CD4-positive, alpha-beta T cell (primary cell): ENCODE measurements around the gene RINL. TPM values are rescaled to one million over a fixed set of nuclear protein-coding genes. Genes with fewer than 3 reads are reported as not detected.

Experiments
- ATAC-seq: fragments of 200-7000 bp; cut with Tn5 transposase; one replicate; pipeline ENCODE4 v1.10.0; 2022; ENCODE audit warnings: mild to moderate bottlenecking; ENCODE audit not compliant: poor library complexity
- CTCF ChIA-PET: fragments of 350-600 bp; sonication (Branson Sonifier 250); formaldehyde crosslinking; loops from one replicate; lab custom pipeline; 2021; ENCODE audit warnings: antibody characterized with exemption, inconsistent platforms; lab: Charles Lee
- POLR2A ChIA-PET: fragments of 350-600 bp; sonication (Branson Sonifier 250); formaldehyde crosslinking; loops from one replicate; lab custom pipeline; 2021; ENCODE audit warnings: antibody characterized with exemption, inconsistent platforms; lab: Charles Lee
- DNase-seq, 14 experiments: peaks; one replicate each; pipeline ENCODE4 v3.0.0-alpha.2; 2013 to 2020; ENCODE audit warnings: mixed read lengths in 2 of 14
- H3K27ac ChIP-seq, 2 donors: one replicate each; pipeline versions ENCODE4 v1.5.1 to v1.7.0; 2013; ENCODE audit warnings: low read length in 2 of 2, low read depth in 1 of 2, mild to moderate bottlenecking in 1 of 2
- H3K27me3 ChIP-seq, 2 experiments: 1 replicate in 1 of 2; 2 replicates in 1 of 2; pipeline versions ENCODE4 v1.6.1 to v1.7.0; 2013; ENCODE audit warnings: low read length in 2 of 2, control low read depth in 1 of 2, mild to moderate bottlenecking in 1 of 2, moderate library complexity in 1 of 2; ENCODE audit not compliant: insufficient read depth in 2 of 2, control insufficient read depth in 1 of 2
- H3K36me3 ChIP-seq: one replicate; pipeline ENCODE4 v1.6.1; 2013; ENCODE audit warnings: low read length, control low read depth; ENCODE audit not compliant: insufficient read depth
- H3K4me1 ChIP-seq: one replicate; pipeline ENCODE4 v1.6.1; 2013; ENCODE audit warnings: low read length, control low read depth; ENCODE audit not compliant: insufficient read depth
- H3K4me3 ChIP-seq: one replicate; pipeline ENCODE4 v1.5.1; 2013; ENCODE audit warnings: mild to moderate bottlenecking, low read length, moderate library complexity
- H3K9me3 ChIP-seq, 2 experiments: 1 replicate in 1 of 2; 2 replicates in 1 of 2; pipeline versions ENCODE4 v1.6.1 to v1.7.0; 2013; ENCODE audit warnings: low read length in 2 of 2, mild to moderate bottlenecking in 2 of 2, control low read depth in 1 of 2, moderate library complexity in 1 of 2; ENCODE audit not compliant: control insufficient read depth in 1 of 2, insufficient read depth in 1 of 2
- H3K27ac Mint-ChIP-seq: one replicate; pipeline ENCODE4 v1.8.0; 2020; ENCODE audit warnings: mixed read lengths
- H3K27me3 Mint-ChIP-seq: one replicate; pipeline ENCODE4 v1.8.0; 2021; ENCODE audit warnings: mixed read lengths
- H3K36me3 Mint-ChIP-seq: one replicate; pipeline ENCODE4 v1.8.0; 2021; ENCODE audit warnings: low read depth, mixed read lengths
- H3K4me1 Mint-ChIP-seq: one replicate; pipeline ENCODE4 v1.8.0; 2021; ENCODE audit warnings: low read depth, mixed read lengths
- H3K4me3 Mint-ChIP-seq: one replicate; pipeline ENCODE4 v1.8.0; 2020; ENCODE audit warnings: mild to moderate bottlenecking, mixed read lengths
- H3K9me3 Mint-ChIP-seq: one replicate; pipeline ENCODE4 v1.8.0; 2020; ENCODE audit warnings: mixed read lengths
- CTCF ChIP-seq: fragments of 200-600 bp; IDR thresholded peaks from one replicate; pipeline ENCODE4 v1.8.0; 2022; ENCODE audit warnings: antibody characterized with exemption, mild to moderate bottlenecking
- intact Hi-C, 2 experiments: fragments of 100-400 bp; cut with DNase I in 1 of 2; cut with micrococcal nuclease in 1 of 2; formaldehyde crosslinking; loops; one replicate each; pipeline versions ENCODE4 v1.15.1 to v1.9.0; 2023 to 2025; cut with DNase I, micrococcal nuclease
- total RNA-seq, 174 experiments: library from RNA in 2 of 174; stranded (reverse) in 2 of 174; gene quantifications; one replicate each; pipeline ENCODE4 v1.2.3 and lab custom pipeline; 2021 to 2026

The RINL gene
- total RNA-seq, 2 experiments from 2014 or later = 19.5 to 21.3 TPM

- Mint-ChIP-seq H3K4me3 (peak overlapping the region; percentile 86), H3K9me3 (no peaks in the 10 kb centered on the region), H3K4me1 (peaks cover 60% of the 10 kb centered on the region), H3K36me3 (peaks cover 38% of the 10 kb centered on the region), H3K27ac (peak overlapping the region; percentile 86), H3K27me3 (no peaks in the 10 kb centered on the region)
- peaks cover 38% of the 10 kb centered on the region for H3K36me3 ChIP-seq
- H3K4me1 ChIP-seq = peaks cover 46% of the 10 kb centered on the region
- no peaks in the 10 kb centered on the region for H3K9me3 ChIP-seq
- DNase-seq = no peak
- peak overlapping the region; percentile 40 to 72 for H3K27ac ChIP-seq
- POLR2A ChIA-PET = interaction anchor here (1.7 to 10.7 kb wide), 6 partner anchors 8 to 101 kb away, joined by 6 to 170 read pairs (median 13); partner anchors contain the start of genes ECH1, HNRNPL and RINL
- intact Hi-C loops = loop anchor here in 1 of 2 experiments (2.0 to 5.0 kb wide), 3 partner anchors 40 to 323 kb away; partner anchors contain the start of gene ECH1
- CTCF ChIA-PET = interaction anchor here (0.9 to 4.0 kb wide), 13 partner anchors 8 to 136 kb away, joined by 3 to 17 read pairs (median 7); partner anchors contain the start of genes ECH1, MRPS12, NFKBIB and RINL
- H3K4me3 ChIP-seq = peak overlapping the region; percentile 55
- H3K27me3 ChIP-seq = no peaks in the 10 kb centered on the region
- ATAC-seq = no peak
- no peak for TF ChIP-seq CTCF
Measured at GRCh38 chr19:38870612-38871011, 7.5 kb downstream of the RINL start.

GRCh38 chr19:38869836-38870607, 8.1 kb downstream of the RINL start:
- Histone ChIP-seq H3K4me3 (peak overlapping the region; percentile 72), H3K36me3 (peaks cover 38% of the 10 kb centered on the region), H3K9me3 (no peaks in the 10 kb centered on the region), H3K27ac (peak overlapping the region; percentile 62 to 72), H3K27me3 (no peaks in the 10 kb centered on the region), H3K4me1 (peaks cover 52% of the 10 kb centered on the region)
- peak; percentile 88 for TF ChIP-seq CTCF
- H3K27ac Mint-ChIP-seq = peak overlapping the region; percentile 86
- ChIA-PET CTCF (interaction anchor here (0.8 to 4.0 kb wide), 15 partner anchors 9 to 466 kb away, joined by 3 to 17 read pairs (median 7); partner anchors contain the start of genes ECH1, MRPS12, NFKBIB and RINL), POLR2A (interaction anchor here (0.6 to 10.7 kb wide), 10 partner anchors 8 to 467 kb away, joined by 3 to 170 read pairs (median 6); partner anchors contain the start of genes ACTN4, ECH1, FAM98C and HNRNPL)
- no peaks in the 10 kb centered on the region for H3K9me3 Mint-ChIP-seq
- peaks cover 66% of the 10 kb centered on the region for H3K4me1 Mint-ChIP-seq
- H3K27me3 Mint-ChIP-seq = no peaks in the 10 kb centered on the region
- ATAC-seq (peak; percentile 93), DNase-seq (peak; percentile 87 to 98 (median 95))
- peaks cover 42% of the 10 kb centered on the region for H3K36me3 Mint-ChIP-seq
- intact Hi-C loops = loop anchor here (1.0 to 5.0 kb wide), 6 partner anchors 18 to 323 kb away; partner anchors contain the start of gene ECH1 (in 2 of the 2)
- peak overlapping the region; percentile 86 for H3K4me3 Mint-ChIP-seq

GRCh38 chr19:38869160-38869835, 8.8 kb downstream of the RINL start:
- intact Hi-C loops = loop anchor here (1.0 to 5.0 kb wide), 4 partner anchors 17 to 137 kb away; partner anchors contain the start of gene ECH1 (in 1 of the 2)
- no peak for ATAC-seq
- H3K4me1 ChIP-seq = peaks cover 60% of the 10 kb centered on the region

More at GRCh38 chr19:38869160-38869835, 8.8 kb downstream of the RINL start:
- H3K36me3 ChIP-seq = peaks cover 35% of the 10 kb centered on the region
- DNase-seq = peak in 5 of 14 experiments; percentile 22 to 62 (median 51)
- peak overlapping the region; percentile 72 for H3K4me3 ChIP-seq
- no peaks in the 10 kb centered on the region for H3K27me3 ChIP-seq
- ChIA-PET POLR2A (interaction anchor here (0.6 to 10.7 kb wide), 12 partner anchors 9 to 467 kb away, joined by 3 to 170 read pairs (median 6); partner anchors contain the start of genes ACTN4, ECH1, FAM98C and HNRNPL), CTCF (interaction anchor here (0.5 to 4.0 kb wide), 15 partner anchors 9 to 466 kb away, joined by 3 to 17 read pairs (median 7); partner anchors contain the start of genes ECH1, MRPS12, NFKBIB and RINL)
- H3K9me3 Mint-ChIP-seq = no peaks in the 10 kb centered on the region
- H3K27ac Mint-ChIP-seq = peak overlapping the region; percentile 86
- peaks cover 41% of the 10 kb centered on the region for H3K36me3 Mint-ChIP-seq
- no peak for TF ChIP-seq CTCF
- H3K9me3 ChIP-seq = no peaks in the 10 kb centered on the region
- peaks cover 73% of the 10 kb centered on the region for H3K4me1 Mint-ChIP-seq
- H3K4me3 Mint-ChIP-seq = peak overlapping the region; percentile 85
- peak overlapping the region; percentile 43 to 62 for H3K27ac ChIP-seq
- H3K27me3 Mint-ChIP-seq = no peaks in the 10 kb centered on the region
